Astrocyte (in vitro differentiated cells and primary cell): ENCODE measurements around the gene ABI2. TPM values are rescaled to one million over a fixed set of nuclear protein-coding genes. Genes with fewer than 3 reads are reported as not detected.
"Not testable (repeated sequence)": the region's sequence is repeated elsewhere in the genome, so short reads cannot be mapped to it uniquely, and the experiment has no call there.

ENCODE experiments used
- DNase-seq: peaks from one replicate; pipeline ENCODE4 v3.0.0-alpha.2; 2010; ENCODE audit warnings: low read depth
- FAIRE-seq: peaks from 2 replicates; lab custom pipeline; 2011; peaks lifted over from hg19 to GRCh38; lab: Jason Lieb, UNC
- H2AFZ ChIP-seq: 2 replicates; pipeline ENCODE4 v1.6.0; 2012; ENCODE audit warnings: low read depth, low read length, inconsistent platforms
- H3K27ac ChIP-seq: 2 replicates; pipeline ENCODE4 v1.5.1; 2011; ENCODE audit warnings: low read depth, low read length, inconsistent platforms
- H3K27me3 ChIP-seq: 2 replicates; pipeline ENCODE4 v1.6.0; 2011; ENCODE audit warnings: low read length, inconsistent platforms; ENCODE audit not compliant: insufficient read depth
- H3K36me3 ChIP-seq: 2 replicates; pipeline ENCODE4 v1.5.1; 2011; ENCODE audit warnings: low read length, inconsistent platforms; ENCODE audit not compliant: insufficient read depth
- H3K4me1 ChIP-seq: 2 replicates; pipeline ENCODE4 v1.5.1; 2011; ENCODE audit warnings: low read length, inconsistent platforms; ENCODE audit not compliant: insufficient read depth
- H3K4me2 ChIP-seq: 2 replicates; pipeline ENCODE4 v1.6.0; 2012; ENCODE audit warnings: low read length, inconsistent platforms
- H3K4me3 ChIP-seq: 2 replicates; pipeline ENCODE4 v1.5.1; 2011; ENCODE audit warnings: low read depth, mild to moderate bottlenecking, low read length, inconsistent platforms; ENCODE audit not compliant: insufficient read depth
- H3K79me2 ChIP-seq: 2 replicates; pipeline ENCODE4 v1.6.0; 2012; ENCODE audit warnings: mild to moderate bottlenecking, low read length, inconsistent platforms; ENCODE audit not compliant: insufficient read depth
- H3K9ac ChIP-seq: 2 replicates; pipeline ENCODE4 v1.6.0; 2012; ENCODE audit warnings: mild to moderate bottlenecking, low read length, inconsistent platforms
- H3K9me3 ChIP-seq: 2 replicates; pipeline ENCODE4 v1.5.1; 2012; ENCODE audit warnings: low read depth, mild to moderate bottlenecking, low read length, inconsistent platforms; ENCODE audit not compliant: insufficient read depth
- H4K20me1 ChIP-seq: 2 replicates; pipeline ENCODE4 v1.6.0; 2012; ENCODE audit warnings: low read length, inconsistent platforms; ENCODE audit not compliant: insufficient read depth
- H3K27ac Mint-ChIP-seq: one replicate; pipeline ENCODE4 v1.8.0; 2021; ENCODE audit warnings: mild to moderate bottlenecking, mixed read lengths; ENCODE audit not compliant: unreplicated experiment
- H3K27me3 Mint-ChIP-seq: one replicate; pipeline ENCODE4 v1.8.0; 2021; ENCODE audit warnings: low read depth, mixed read lengths; ENCODE audit not compliant: unreplicated experiment
- H3K36me3 Mint-ChIP-seq: one replicate; pipeline ENCODE4 v1.8.0; 2021; ENCODE audit warnings: low read depth, mixed read lengths; ENCODE audit not compliant: unreplicated experiment
- H3K4me1 Mint-ChIP-seq: one replicate; pipeline ENCODE4 v1.8.0; 2021; ENCODE audit warnings: low read depth, mixed read lengths; ENCODE audit not compliant: unreplicated experiment
- H3K4me3 Mint-ChIP-seq: one replicate; pipeline ENCODE4 v1.8.0; 2021; ENCODE audit warnings: mild to moderate bottlenecking, moderate library complexity, mixed read lengths; ENCODE audit not compliant: unreplicated experiment
- H3K9me3 Mint-ChIP-seq: one replicate; pipeline ENCODE4 v1.8.0; 2021; ENCODE audit warnings: mild to moderate bottlenecking, mixed read lengths; ENCODE audit not compliant: unreplicated experiment
- EZH2 ChIP-seq: IDR thresholded peaks from 2 replicates; pipeline ENCODE4 v1.6.1; 2012; ENCODE audit warnings: mild to moderate bottlenecking, low read length, inconsistent platforms; ENCODE audit not compliant: insufficient read depth
- total RNA-seq: library from RNA; stranded (reverse); gene quantifications from 2 replicates; pipeline ENCODE4 v1.2.1, GENCODE V29; 2021
- TF ChIP-seq, protein P1 (sequence below): IDR thresholded peaks from 2 replicates; pipeline ENCODE4 v1.5.1; 2011; ENCODE audit warnings: low read depth, mild to moderate bottlenecking, inconsistent platforms, low read length, moderate library complexity; ENCODE audit not compliant: insufficient read depth

The ABI2 gene
- total RNA-seq, 1 donor from 2014 or later, result 56.0 TPM

DNA sequence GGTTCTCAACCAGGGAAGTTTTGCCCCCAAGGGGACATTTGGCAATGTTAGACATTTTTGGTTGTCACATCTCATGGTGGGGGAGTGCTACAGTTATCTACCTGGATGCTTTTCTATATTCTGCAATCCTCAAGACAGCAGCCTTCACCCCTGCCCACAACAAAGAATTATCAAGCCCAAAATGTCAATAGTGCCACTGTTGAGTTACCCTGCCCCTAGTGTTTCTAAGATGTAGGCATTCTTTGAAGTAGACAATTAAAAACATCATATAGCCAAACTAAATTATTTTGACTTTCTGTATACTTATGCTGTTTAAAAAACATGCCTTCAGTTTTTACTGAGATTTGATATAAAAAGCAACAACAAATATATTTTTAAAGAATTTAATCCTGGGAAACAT lies 48.0 kb downstream of the ABI2 start:
- Mint-ChIP-seq H3K27me3 (no peaks in the 10 kb centered on the region), H3K36me3 (no peaks in the 10 kb centered on the region)
- no peak for FAIRE-seq

DNA sequence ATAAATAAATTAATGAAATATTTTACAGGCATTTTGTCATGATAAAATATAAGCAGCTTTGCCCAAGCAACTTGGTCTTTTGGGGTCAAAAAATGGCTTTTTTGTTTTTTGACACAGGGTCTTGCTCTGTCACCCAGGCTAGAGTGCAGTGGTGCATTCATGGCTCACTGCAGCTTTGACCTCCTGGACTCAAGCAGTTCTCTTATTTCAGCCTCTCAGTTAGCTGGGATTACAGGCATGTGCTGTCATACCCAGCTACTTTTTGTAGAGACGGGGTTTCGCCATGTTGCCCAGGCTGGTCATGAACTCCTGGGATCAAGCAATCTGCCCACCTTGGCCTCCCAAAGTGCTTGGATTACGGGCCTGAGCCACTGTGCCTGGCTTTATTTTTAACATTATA lies 51.0 kb downstream of the ABI2 start:
- Histone ChIP-seq H3K4me2 (no peak overlapping the region), H3K27me3 (no peaks in the 10 kb centered on the region), H3K4me1 (no peaks in the 10 kb centered on the region), H3K27ac (no peak overlapping the region), H3K9ac (no peak overlapping the region), H3K36me3 (no peaks in the 10 kb centered on the region), H4K20me1 (peaks cover 5% of the 10 kb centered on the region), H3K9me3 (no peaks in the 10 kb centered on the region), H2AFZ (no peak overlapping the region), H3K79me2 (peaks cover 44% of the 10 kb centered on the region), H3K4me3 (no peak overlapping the region)
- FAIRE-seq (no peak), DNase-seq (no peak)
- Mint-ChIP-seq H3K9me3 (no peaks in the 10 kb centered on the region), H3K27me3 (no peaks in the 10 kb centered on the region), H3K27ac (no peak overlapping the region), H3K4me3 (no peak overlapping the region), H3K36me3 (no peaks in the 10 kb centered on the region), H3K4me1 (peaks cover 2% of the 10 kb centered on the region)
- TF ChIP-seq, protein P1, sequence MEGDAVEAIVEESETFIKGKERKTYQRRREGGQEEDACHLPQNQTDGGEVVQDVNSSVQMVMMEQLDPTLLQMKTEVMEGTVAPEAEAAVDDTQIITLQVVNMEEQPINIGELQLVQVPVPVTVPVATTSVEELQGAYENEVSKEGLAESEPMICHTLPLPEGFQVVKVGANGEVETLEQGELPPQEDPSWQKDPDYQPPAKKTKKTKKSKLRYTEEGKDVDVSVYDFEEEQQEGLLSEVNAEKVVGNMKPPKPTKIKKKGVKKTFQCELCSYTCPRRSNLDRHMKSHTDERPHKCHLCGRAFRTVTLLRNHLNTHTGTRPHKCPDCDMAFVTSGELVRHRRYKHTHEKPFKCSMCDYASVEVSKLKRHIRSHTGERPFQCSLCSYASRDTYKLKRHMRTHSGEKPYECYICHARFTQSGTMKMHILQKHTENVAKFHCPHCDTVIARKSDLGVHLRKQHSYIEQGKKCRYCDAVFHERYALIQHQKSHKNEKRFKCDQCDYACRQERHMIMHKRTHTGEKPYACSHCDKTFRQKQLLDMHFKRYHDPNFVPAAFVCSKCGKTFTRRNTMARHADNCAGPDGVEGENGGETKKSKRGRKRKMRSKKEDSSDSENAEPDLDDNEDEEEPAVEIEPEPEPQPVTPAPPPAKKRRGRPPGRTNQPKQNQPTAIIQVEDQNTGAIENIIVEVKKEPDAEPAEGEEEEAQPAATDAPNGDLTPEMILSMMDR, result no peak
- TF ChIP-seq EZH2, result no peak

More for the DNA sequence above, 48.0 kb downstream of the ABI2 start:
- Histone ChIP-seq H3K79me2 (peaks cover 50% of the 10 kb centered on the region), H3K4me3 (no peak overlapping the region), H3K9ac (no peak overlapping the region), H3K9me3 (no peaks in the 10 kb centered on the region), H3K4me2 (no peak overlapping the region), H4K20me1 (peaks cover 5% of the 10 kb centered on the region), H3K27ac (no peak overlapping the region), H3K36me3 (no peaks in the 10 kb centered on the region), H3K27me3 (no peaks in the 10 kb centered on the region), H2AFZ (no peak overlapping the region), H3K4me1 (no peaks in the 10 kb centered on the region)
- TF ChIP-seq, protein P1, result no peak
- TF ChIP-seq EZH2, result no peak
- H3K27ac Mint-ChIP-seq, result no peak overlapping the region
- no peak for DNase-seq
- H3K9me3 Mint-ChIP-seq, result no peaks in the 10 kb centered on the region
- H3K4me3 Mint-ChIP-seq, result no peak overlapping the region
- peaks cover 2% of the 10 kb centered on the region for H3K4me1 Mint-ChIP-seq

DNA sequence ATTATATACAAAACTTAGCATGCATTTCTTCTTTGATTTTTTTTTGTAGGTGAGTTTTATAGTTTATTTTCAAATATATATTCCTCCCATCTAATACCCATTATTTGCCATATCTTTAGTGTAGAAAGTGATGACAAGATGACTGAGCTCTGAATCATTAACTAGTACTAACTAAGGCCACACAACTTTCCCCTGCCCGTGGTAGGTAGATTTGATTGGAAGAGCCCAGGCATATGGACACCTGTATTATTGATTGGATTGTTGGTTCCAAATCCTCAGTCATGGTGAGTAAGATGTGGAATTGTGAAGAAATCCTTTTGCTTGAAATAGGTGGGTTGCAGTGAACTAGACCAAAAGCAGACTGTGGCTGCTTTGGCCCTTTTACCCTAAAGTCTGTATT lies 54.8 kb downstream of the ABI2 start:
- peaks cover 3% of the 10 kb centered on the region for H3K36me3 Mint-ChIP-seq
- H3K27ac Mint-ChIP-seq, result no peak overlapping the region
- peaks cover 2% of the 10 kb centered on the region for H3K4me1 Mint-ChIP-seq
- Histone ChIP-seq H4K20me1 (no peaks in the 10 kb centered on the region), H3K27ac (no peak overlapping the region), H2AFZ (no peak overlapping the region), H3K4me2 (no peak overlapping the region), H3K9ac (no peak overlapping the region), H3K4me3 (no peak overlapping the region), H3K9me3 (no peaks in the 10 kb centered on the region), H3K27me3 (no peaks in the 10 kb centered on the region), H3K79me2 (peaks cover 21% of the 10 kb centered on the region), H3K4me1 (no peaks in the 10 kb centered on the region), H3K36me3 (no peaks in the 10 kb centered on the region)
- no peaks in the 10 kb centered on the region for H3K9me3 Mint-ChIP-seq
- H3K4me3 Mint-ChIP-seq, result no peak overlapping the region
- no peak for FAIRE-seq
- no peak for TF ChIP-seq EZH2
- TF ChIP-seq, protein P1, result no peak
- no peak for DNase-seq
- H3K27me3 Mint-ChIP-seq, result no peaks in the 10 kb centered on the region

DNA sequence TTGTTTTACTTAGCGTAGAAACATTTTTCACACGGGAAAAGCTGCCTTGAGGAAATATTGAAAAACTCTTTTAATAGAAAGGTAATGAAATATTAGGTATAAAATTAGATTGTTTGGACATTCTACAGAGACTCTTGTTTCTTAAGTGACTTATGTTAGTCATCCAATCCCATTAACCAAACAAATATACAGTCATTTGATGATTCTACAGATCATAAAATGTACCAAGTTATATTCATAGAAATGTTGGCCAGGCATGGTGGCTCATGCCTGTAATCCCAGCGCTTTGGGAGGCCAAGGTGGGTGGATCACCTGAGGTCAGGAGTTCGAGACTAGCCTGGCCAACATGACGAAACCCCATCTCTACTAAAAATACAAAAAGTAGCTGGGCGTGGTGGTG lies 60.0 kb downstream of the ABI2 start:
- H3K4me1 Mint-ChIP-seq, H3K4me3 Mint-ChIP-seq: not testable (repeated sequence)

More for the DNA sequence above, 60.0 kb downstream of the ABI2 start:
- H3K27me3 Mint-ChIP-seq, H3K9ac ChIP-seq, H3K9me3 Mint-ChIP-seq, H3K9me3 ChIP-seq, H3K27ac Mint-ChIP-seq, H3K79me2 ChIP-seq, H3K27ac ChIP-seq, H2AFZ ChIP-seq, H3K36me3 ChIP-seq, FAIRE-seq, H3K36me3 Mint-ChIP-seq, DNase-seq, H3K4me2 ChIP-seq, H4K20me1 ChIP-seq, H3K27me3 ChIP-seq, H3K4me1 ChIP-seq, H3K4me3 ChIP-seq: not testable (repeated sequence)
